Epithelial cell of proximal tubule (primary cell): ENCODE measurements around the gene ADRB1. TPM values are rescaled to one million over a fixed set of nuclear protein-coding genes. Genes with fewer than 3 reads are reported as not detected.

Experiments used
- DNase-seq: peaks from one replicate; pipeline ENCODE4 v3.0.0-alpha.2; 2011; ENCODE audit warnings: low read depth
- H3K4me3 ChIP-seq: 2 replicates; pipeline ENCODE4 v1.5.1; 2011; ENCODE audit warnings: low read depth, mild to moderate bottlenecking, low read length
- CTCF ChIP-seq: conservative IDR thresholded peaks from 2 replicates; pipeline ENCODE4 v1.5.1; 2012; ENCODE audit warnings: low read depth, mild to moderate bottlenecking, low read length
- total RNA-seq: library from RNA; depleted of rRNA; stranded (reverse); fragments of >200 nt; gene quantifications from 2 replicates; pipeline ENCODE4 v1.2.3, GENCODE V29; 2015

The ADRB1 gene
- total RNA-seq, 1 donor from 2014 or later, result 0.06 TPM

GRCh38 chr10:114003161-114003941, 40.3 kb upstream of the ADRB1 start:
- DNase-seq, result no peak
- no peak overlapping the region for H3K4me3 ChIP-seq
- TF ChIP-seq CTCF, result no peak

GRCh38 chr10:114009281-114009996, 34.2 kb upstream of the ADRB1 start:
- DNase-seq, result no peak
- no peak overlapping the region for H3K4me3 ChIP-seq
- no peak for TF ChIP-seq CTCF

GRCh38 chr10:114010316-114010715, 33.4 kb upstream of the ADRB1 start:
- DNase-seq, result no peak
- no peak overlapping the region for H3K4me3 ChIP-seq
- TF ChIP-seq CTCF, result no peak

- no peak overlapping the region for H3K4me3 ChIP-seq
- no peak for DNase-seq
- no peak for TF ChIP-seq CTCF
Measured at GRCh38 chr10:114012650-114013049, 31.0 kb upstream of the ADRB1 start.

- no peak overlapping the region for H3K4me3 ChIP-seq
- TF ChIP-seq CTCF, result no peak
- no peak for DNase-seq
Measured at GRCh38 chr10:114015708-114016107, 28.0 kb upstream of the ADRB1 start.

- no peak for DNase-seq
- TF ChIP-seq CTCF, result no peak
- no peak overlapping the region for H3K4me3 ChIP-seq
Measured at GRCh38 chr10:114017271-114017670, 26.4 kb upstream of the ADRB1 start.
